K562 (cell line): ENCODE measurements around the gene TTC23L. TPM values are rescaled to one million over a fixed set of nuclear protein-coding genes. Genes with fewer than 3 reads are reported as not detected.

ENCODE experiments used
- ARID1B ChIP-seq: fragments of 450-650 bp; IDR thresholded peaks from 2 replicates; pipeline ENCODE4 v1.6.1; 2016; ENCODE audit warnings: antibody characterized with exemption, mild to moderate bottlenecking, inconsistent platforms
- ARNT ChIP-seq, 2 experiments: fragments of 450-650 bp; IDR thresholded peaks; 2 replicates each; pipeline ENCODE4 v1.6.1; 2016; ENCODE audit warnings: mild to moderate bottlenecking in 1 of 2
- CBFA2T2 ChIP-seq: fragments of 450-650 bp; conservative IDR thresholded peaks from 2 replicates; pipeline ENCODE4 v1.6.1; 2017; ENCODE audit warnings: mild to moderate bottlenecking
- CBX2 ChIP-seq: fragments of 200-600 bp; sonication (generic); IDR thresholded peaks from one replicate; pipeline ENCODE4 v1.6.1; 2012; ENCODE audit warnings: mild to moderate bottlenecking, low read length, inconsistent platforms; ENCODE audit not compliant: insufficient read depth, poor library complexity, severe bottlenecking
- CREB3 ChIP-seq: fragments of 450-650 bp; conservative IDR thresholded peaks from 2 replicates; pipeline ENCODE4 v1.6.1; 2016; ENCODE audit warnings: missing genetic modification characterization, low read depth, mild to moderate bottlenecking, missing compliant biosample characterization, moderate library complexity
- GMEB1 ChIP-seq: fragments of 250-450 bp; sonication (Bioruptor Pico); IDR thresholded peaks from 2 replicates; pipeline ENCODE4 v1.4.0; 2020; ENCODE audit warnings: mild to moderate bottlenecking
- ILF3 ChIP-seq: fragments of 450-650 bp; IDR thresholded peaks from 2 replicates; pipeline ENCODE4 v1.6.1; 2018; ENCODE audit warnings: antibody characterized with exemption, mild to moderate bottlenecking, moderate library complexity, borderline replicate concordance
- KLF13 ChIP-seq: fragments of 450-650 bp; IDR thresholded peaks from 2 replicates; pipeline ENCODE4 v1.6.1; 2016; ENCODE audit warnings: missing genetic modification characterization, low read depth, mild to moderate bottlenecking, missing compliant biosample characterization, moderate library complexity, borderline replicate concordance
- KLF6 ChIP-seq: fragments of 250-450 bp; sonication (Bioruptor Pico); IDR thresholded peaks from 2 replicates; pipeline ENCODE4 v1.4.0; 2020; ENCODE audit warnings: mild to moderate bottlenecking, moderate library complexity, borderline replicate concordance
- MECOM ChIP-seq: fragments of 250-450 bp; sonication (Bioruptor Pico); IDR thresholded peaks from 2 replicates; pipeline ENCODE4 v1.8.0; 2022; ENCODE audit warnings: inconsistent platforms
- NFE2 ChIP-seq: IDR thresholded peaks from 2 replicates; pipeline ENCODE4 v1.6.1; 2014; ENCODE audit warnings: antibody characterized with exemption, low read depth
- PATZ1 ChIP-seq: fragments of 250-450 bp; sonication (Bioruptor Pico); IDR thresholded peaks from 2 replicates; pipeline ENCODE4 v1.5.0; 2020; ENCODE audit warnings: mild to moderate bottlenecking, borderline replicate concordance
- PHB ChIP-seq: fragments of 250-450 bp; sonication (Bioruptor Pico); IDR thresholded peaks from 2 replicates; pipeline ENCODE4 v1.5.0; 2021
- RBBP5 ChIP-seq: fragments of 200-600 bp; sonication (generic); IDR thresholded peaks from 2 replicates; pipeline ENCODE4 v1.6.1; 2012; ENCODE audit warnings: borderline replicate concordance, mild to moderate bottlenecking, low read length, control low read depth, inconsistent platforms; ENCODE audit not compliant: insufficient read depth, poor library complexity, severe bottlenecking
- RBM22 ChIP-seq: fragments of 200-400 bp; formaldehyde crosslinking; IDR thresholded peaks from 2 replicates; pipeline ENCODE4 v1.6.1; 2018; ENCODE audit warnings: low read length, low read depth; ENCODE audit not compliant: poor library complexity, severe bottlenecking
- RUNX1 ChIP-seq: sonication (generic); IDR thresholded peaks from 2 replicates; pipeline ENCODE4 v1.6.1; 2016; ENCODE audit warnings: antibody characterized with exemption, low read depth
- TFE3 ChIP-seq: fragments of 450-650 bp; formaldehyde crosslinking; IDR thresholded peaks from 2 replicates; pipeline ENCODE4 v1.4.0; 2020; ENCODE audit warnings: mild to moderate bottlenecking, mixed read lengths
- ZNF174 ChIP-seq: fragments of 250-450 bp; sonication (Bioruptor Pico); IDR thresholded peaks from 2 replicates; pipeline ENCODE4 v1.4.0; 2020; ENCODE audit warnings: mild to moderate bottlenecking
- ZNF324 ChIP-seq: fragments of 250-450 bp; sonication (Bioruptor Pico); IDR thresholded peaks from 2 replicates; pipeline ENCODE4 v1.4.0; 2020; ENCODE audit warnings: mild to moderate bottlenecking
- ZNF77 ChIP-seq: fragments of 250-450 bp; sonication (Bioruptor Pico); IDR thresholded peaks from 2 replicates; pipeline ENCODE4 v1.5.0; 2020
- polyA plus RNA-seq, 8 experiments: library from polyadenylated mRNA; depleted of rRNA in 4 of 8; stranded (reverse) in 5 of 8; unstranded in 3 of 8; fragments of >200 nt; fragmentation: Nextera tagmentation in 2 of 8; fragmentation: Illumina TruSeq in 1 of 8; extraction: Ambion mirVana in 2 of 8; extraction: Trizol in 1 of 8; gene quantifications; 2 replicates each; pipeline versions ENCODE4 v1.2.1 to v1.2.3, GENCODE V29; 2011 to 2014; ENCODE audit warnings: inconsistent platforms in 1 of 8, missing spikeins in 1 of 8
- total RNA-seq, 7 experiments: library from RNA; depleted of rRNA in 6 of 7; stranded (reverse); fragments of >200 nt in 6 of 7; fragmentation: Illumina TruSeq in 2 of 7; extraction: Trizol in 2 of 7; gene quantifications; 2 replicates each; pipeline versions ENCODE4 v1.2.1 to v1.2.3, GENCODE V29; 2011 to 2021; ENCODE audit warnings: low replicate concordance in 1 of 7
- TF ChIP-seq, protein P1 (sequence below): sonication (generic); formaldehyde crosslinking; IDR thresholded peaks from 2 replicates; pipeline ENCODE4 v1.8.1; 2023; ENCODE audit warnings: mild to moderate bottlenecking, missing genetic modification reagents

Gene TTC23L
- total and polyA plus RNA-seq, 9 of the 15 experiments (the other 6 are each of a cell fraction or from before 2014, with no cell fraction given) = 0.03 to 0.32 (median 0.14) TPM; not detected in 2

DNA sequence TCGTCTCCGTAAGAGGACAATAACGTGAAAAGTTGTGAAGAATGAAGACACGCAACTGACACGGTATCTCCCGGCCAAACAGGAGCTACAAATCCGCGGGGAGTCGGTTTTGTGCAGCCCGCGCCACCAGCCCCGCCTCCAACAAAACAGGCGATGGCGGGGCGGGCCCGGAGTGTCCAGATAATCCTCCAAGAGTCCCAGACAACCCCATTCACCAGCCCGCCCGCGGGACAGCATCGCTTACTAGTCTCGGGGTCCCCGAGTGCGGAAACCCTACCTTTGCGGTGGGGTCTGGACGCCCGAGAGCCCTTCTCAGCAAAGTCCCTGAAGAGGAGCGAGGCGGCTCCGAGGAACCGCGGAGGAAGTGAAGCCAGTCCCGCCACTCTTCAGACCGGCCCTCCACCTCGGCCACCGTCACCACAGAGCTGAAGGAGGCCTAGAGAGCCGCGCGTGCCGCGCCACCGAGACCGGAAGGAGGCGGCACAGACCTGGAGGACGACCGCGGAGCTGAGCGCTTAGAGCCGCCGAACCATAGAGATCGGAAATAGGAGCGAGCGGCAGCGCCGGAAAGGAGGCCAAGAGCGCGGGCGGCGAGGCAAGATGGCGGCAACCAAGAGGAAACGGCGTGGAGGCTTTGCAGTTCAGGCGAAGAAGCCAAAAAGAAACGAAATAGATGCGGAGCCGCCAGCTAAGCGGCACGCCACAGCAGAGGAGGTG, 76.3 kb downstream of the TTC23L start, which contains the start of the genes BRIX1 and RAD1 (continued):
- peak; percentile 29 for TF ChIP-seq ARID1B
- no peak for TF ChIP-seq CBFA2T2
- no peak for TF ChIP-seq ILF3
- TF ChIP-seq, protein P1, sequence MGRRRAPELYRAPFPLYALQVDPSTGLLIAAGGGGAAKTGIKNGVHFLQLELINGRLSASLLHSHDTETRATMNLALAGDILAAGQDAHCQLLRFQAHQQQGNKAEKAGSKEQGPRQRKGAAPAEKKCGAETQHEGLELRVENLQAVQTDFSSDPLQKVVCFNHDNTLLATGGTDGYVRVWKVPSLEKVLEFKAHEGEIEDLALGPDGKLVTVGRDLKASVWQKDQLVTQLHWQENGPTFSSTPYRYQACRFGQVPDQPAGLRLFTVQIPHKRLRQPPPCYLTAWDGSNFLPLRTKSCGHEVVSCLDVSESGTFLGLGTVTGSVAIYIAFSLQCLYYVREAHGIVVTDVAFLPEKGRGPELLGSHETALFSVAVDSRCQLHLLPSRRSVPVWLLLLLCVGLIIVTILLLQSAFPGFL (CRISPR knock-in tag) = no peak
- TF ChIP-seq TFE3 (CRISPR knock-in tag) = no peak
- TF ChIP-seq ZNF77 (CRISPR knock-in tag) = no peak
- TF ChIP-seq NFE2 = no peak
- TF ChIP-seq KLF13 = no peak
- peak; percentile 79 for TF ChIP-seq GMEB1 (CRISPR knock-in tag)
- TF ChIP-seq ZNF324 (CRISPR knock-in tag) = no peak
- no peak for TF ChIP-seq CREB3
- no peak for TF ChIP-seq KLF6 (CRISPR knock-in tag)
- no peak for TF ChIP-seq RBM22
- no peak for TF ChIP-seq MECOM (CRISPR knock-in tag)
- no peak for TF ChIP-seq CBX2
- no peak for TF ChIP-seq ZNF174 (CRISPR knock-in tag)
- peak; percentile 28 to 65; a peak in 2 of 4 replicates for TF ChIP-seq ARNT (IDR thresholded peaks at IDR 0.05)
- TF ChIP-seq RUNX1 = no peak
- TF ChIP-seq PATZ1 (CRISPR knock-in tag) = no peak
- TF ChIP-seq PHB (CRISPR knock-in tag) = no peak
- TF ChIP-seq RBBP5 = peak; percentile 89
